Activated CD8-positive, alpha-beta T cell treated with anti-CD3 and anti-CD28 coated beads for 36 hours (primary cell): ENCODE measurements around the gene SLC12A1. TPM values are rescaled to one million over a fixed set of nuclear protein-coding genes. Genes with fewer than 3 reads are reported as not detected.

ENCODE experiments used
- ATAC-seq: fragments of 200-7000 bp; cut with Tn5 transposase; one replicate; pipeline ENCODE4 v1.10.0; 2021; ENCODE audit warnings: mild to moderate bottlenecking, moderate library complexity
- CTCF ChIA-PET: fragments of 350-600 bp; sonication (Branson Sonifier 250); formaldehyde crosslinking; loops from one replicate; lab custom pipeline; 2021; ENCODE audit warnings: antibody characterized with exemption; lab: Charles Lee
- POLR2A ChIA-PET: fragments of 350-600 bp; sonication (Branson Sonifier 250); formaldehyde crosslinking; loops from one replicate; lab custom pipeline; 2021; ENCODE audit warnings: antibody characterized with exemption; lab: Charles Lee
- DNase-seq: peaks from one replicate; pipeline ENCODE4 v3.0.0-alpha.2; 2020
- H3K27ac Mint-ChIP-seq: one replicate; pipeline ENCODE4 v1.8.0; 2021; ENCODE audit warnings: mild to moderate bottlenecking, mixed read lengths
- H3K27me3 Mint-ChIP-seq: one replicate; pipeline ENCODE4 v1.8.0; 2021; ENCODE audit warnings: mixed read lengths
- H3K36me3 Mint-ChIP-seq: one replicate; pipeline ENCODE4 v1.8.0; 2021; ENCODE audit warnings: low read depth, mixed read lengths
- H3K4me1 Mint-ChIP-seq: one replicate; pipeline ENCODE4 v1.8.0; 2021; ENCODE audit warnings: low read depth, mixed read lengths
- H3K4me3 Mint-ChIP-seq: one replicate; pipeline ENCODE4 v1.8.0; 2021; ENCODE audit warnings: mild to moderate bottlenecking, moderate library complexity, mixed read lengths
- H3K9me3 Mint-ChIP-seq: one replicate; pipeline ENCODE4 v1.8.0; 2021; ENCODE audit warnings: mixed read lengths
- CTCF ChIP-seq: fragments of 200-600 bp; IDR thresholded peaks from one replicate; pipeline ENCODE4 v1.8.0; 2022; ENCODE audit warnings: antibody characterized with exemption, mild to moderate bottlenecking
- intact Hi-C: fragments of 100-400 bp; cut with micrococcal nuclease; formaldehyde crosslinking; loops from one replicate; pipeline ENCODE4 v1.10.0; 2022
- total RNA-seq, 2 experiments: library from RNA; stranded (reverse); gene quantifications; one replicate each; pipeline ENCODE4 v1.2.3, GENCODE V29; 2021

SLC12A1 gene
- total RNA-seq, 2 experiments from 2014 or later, result not detected

- H3K9me3 Mint-ChIP-seq, result no peaks in the 10 kb centered on the region
- no peak overlapping the region for H3K4me3 Mint-ChIP-seq
- H3K27ac Mint-ChIP-seq, result no peak overlapping the region
- H3K27me3 Mint-ChIP-seq, result no peaks in the 10 kb centered on the region
- no peaks in the 10 kb centered on the region for H3K4me1 Mint-ChIP-seq
- POLR2A ChIA-PET, result no interaction called here
- intact Hi-C loops, result no loop called here
- H3K36me3 Mint-ChIP-seq, result no peaks in the 10 kb centered on the region
- DNase-seq, result no peak
- ATAC-seq, result no peak
- CTCF ChIA-PET, result interaction anchor here (1.7 kb wide), 1 partner anchor 45 kb away, joined by 4 read pairs; no protein-coding TSS in a partner anchor
- no peak for TF ChIP-seq CTCF
Measured at GRCh38 chr15:48306639-48307038, 100.5 kb downstream of the SLC12A1 start.

GRCh38 chr15:48307586-48307985 lies 101.5 kb downstream of the SLC12A1 start:
- no peak for DNase-seq
- Mint-ChIP-seq H3K9me3 (no peaks in the 10 kb centered on the region), H3K27ac (no peak overlapping the region), H3K27me3 (no peaks in the 10 kb centered on the region), H3K4me1 (no peaks in the 10 kb centered on the region), H3K4me3 (no peak overlapping the region), H3K36me3 (no peaks in the 10 kb centered on the region)
- TF ChIP-seq CTCF, result no peak
- intact Hi-C loops, result no loop called here
- ChIA-PET CTCF (no interaction called here), POLR2A (interaction anchor here (0.6 to 0.7 kb wide), 2 partner anchors 34 to 765 kb away, joined by 3 to 6 read pairs; no protein-coding TSS in a partner anchor)
- ATAC-seq, result no peak

DNA sequence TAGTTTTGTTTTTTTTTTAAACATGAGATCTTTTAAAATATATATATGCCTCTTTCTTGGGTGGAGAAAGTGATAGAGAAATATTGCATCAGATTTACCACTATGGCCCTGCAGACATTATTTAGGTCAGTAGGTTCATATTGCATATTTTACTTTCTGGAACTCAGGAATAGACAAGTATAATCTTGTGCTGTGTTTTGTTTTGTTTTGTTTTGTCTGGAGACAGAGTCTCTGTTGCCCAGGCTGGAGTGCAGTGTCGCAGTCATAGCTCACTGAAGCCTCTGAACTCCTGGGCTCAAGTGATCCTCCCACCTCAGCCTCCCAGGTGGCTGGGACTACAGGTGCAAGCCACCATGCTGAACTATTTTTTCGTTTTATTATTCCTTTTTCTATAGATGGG lies 103.6 kb downstream of the SLC12A1 start:
- Mint-ChIP-seq H3K9me3 (no peaks in the 10 kb centered on the region), H3K27me3 (no peaks in the 10 kb centered on the region), H3K4me3 (no peak overlapping the region), H3K4me1 (no peaks in the 10 kb centered on the region), H3K27ac (no peak overlapping the region), H3K36me3 (no peaks in the 10 kb centered on the region)
- no peak for TF ChIP-seq CTCF
- CTCF ChIA-PET, result no interaction called here
- intact Hi-C loops, result no loop called here
- no peak for ATAC-seq
- DNase-seq, result no peak
- POLR2A ChIA-PET, result no interaction called here

DNA sequence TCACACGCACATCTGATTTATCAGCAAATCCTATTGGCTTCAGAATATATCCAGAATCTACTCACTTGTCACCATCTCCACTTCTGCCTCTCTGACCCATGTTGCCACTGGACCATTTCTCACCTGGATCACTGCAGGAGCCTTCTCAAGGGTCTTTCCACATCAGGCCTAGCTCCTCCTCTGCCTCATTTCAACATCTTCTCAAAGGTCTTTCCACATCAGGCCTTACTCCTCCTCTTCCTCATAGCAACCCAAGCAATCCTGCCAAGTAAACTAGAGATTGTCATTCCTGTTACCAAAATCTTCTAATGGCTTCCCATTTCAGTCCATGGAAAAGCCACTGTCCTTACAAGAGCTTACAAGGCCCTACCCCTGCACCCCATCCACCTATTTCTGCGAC lies 107.1 kb downstream of the SLC12A1 start:
- no peak for DNase-seq
- no peak for TF ChIP-seq CTCF
- intact Hi-C loops, result no loop called here
- ATAC-seq, result no peak
- no peaks in the 10 kb centered on the region for H3K36me3 Mint-ChIP-seq
- CTCF ChIA-PET, result interaction anchor here (1.0 kb wide), 1 partner anchor 23 kb away, joined by 5 read pairs; no protein-coding TSS in a partner anchor
- POLR2A ChIA-PET, result no interaction called here
- H3K4me1 Mint-ChIP-seq, result no peaks in the 10 kb centered on the region
- H3K27ac Mint-ChIP-seq, result no peak overlapping the region
- H3K9me3 Mint-ChIP-seq, result no peaks in the 10 kb centered on the region
- H3K4me3 Mint-ChIP-seq, result no peak overlapping the region
- peaks cover 1% of the 10 kb centered on the region for H3K27me3 Mint-ChIP-seq

- Mint-ChIP-seq H3K27ac (no peak overlapping the region), H3K4me1 (no peaks in the 10 kb centered on the region), H3K9me3 (no peaks in the 10 kb centered on the region), H3K27me3 (peaks cover 1% of the 10 kb centered on the region), H3K4me3 (no peak overlapping the region), H3K36me3 (no peaks in the 10 kb centered on the region)
- ATAC-seq (no peak), DNase-seq (no peak)
- CTCF ChIA-PET, result no interaction called here
- intact Hi-C loops, result no loop called here
- POLR2A ChIA-PET, result no interaction called here
- TF ChIP-seq CTCF, result no peak
Measured at GRCh38 chr15:48315041-48315440, 108.9 kb downstream of the SLC12A1 start.
